Astrocyte (in vitro differentiated cells and primary cell): ENCODE results near the gene CNGA4. TPM values are rescaled to one million over a fixed set of nuclear protein-coding genes. Genes with fewer than 3 reads are reported as not detected.

Source experiments
- DNase-seq: peaks from one replicate; pipeline ENCODE4 v3.0.0-alpha.2; 2010; ENCODE audit warnings: low read depth
- FAIRE-seq: peaks from 2 replicates; lab custom pipeline; 2011; peaks lifted over from hg19 to GRCh38; lab: Jason Lieb, UNC
- H2AFZ ChIP-seq: 2 replicates; pipeline ENCODE4 v1.6.0; 2012; ENCODE audit warnings: low read depth, low read length, inconsistent platforms
- H3K27ac ChIP-seq: 2 replicates; pipeline ENCODE4 v1.5.1; 2011; ENCODE audit warnings: low read depth, low read length, inconsistent platforms
- H3K27me3 ChIP-seq: 2 replicates; pipeline ENCODE4 v1.6.0; 2011; ENCODE audit warnings: low read length, inconsistent platforms; ENCODE audit not compliant: insufficient read depth
- H3K36me3 ChIP-seq: 2 replicates; pipeline ENCODE4 v1.5.1; 2011; ENCODE audit warnings: low read length, inconsistent platforms; ENCODE audit not compliant: insufficient read depth
- H3K4me1 ChIP-seq: 2 replicates; pipeline ENCODE4 v1.5.1; 2011; ENCODE audit warnings: low read length, inconsistent platforms; ENCODE audit not compliant: insufficient read depth
- H3K4me2 ChIP-seq: 2 replicates; pipeline ENCODE4 v1.6.0; 2012; ENCODE audit warnings: low read length, inconsistent platforms
- H3K4me3 ChIP-seq: 2 replicates; pipeline ENCODE4 v1.5.1; 2011; ENCODE audit warnings: low read depth, mild to moderate bottlenecking, low read length, inconsistent platforms; ENCODE audit not compliant: insufficient read depth
- H3K79me2 ChIP-seq: 2 replicates; pipeline ENCODE4 v1.6.0; 2012; ENCODE audit warnings: mild to moderate bottlenecking, low read length, inconsistent platforms; ENCODE audit not compliant: insufficient read depth
- H3K9ac ChIP-seq: 2 replicates; pipeline ENCODE4 v1.6.0; 2012; ENCODE audit warnings: mild to moderate bottlenecking, low read length, inconsistent platforms
- H3K9me3 ChIP-seq: 2 replicates; pipeline ENCODE4 v1.5.1; 2012; ENCODE audit warnings: low read depth, mild to moderate bottlenecking, low read length, inconsistent platforms; ENCODE audit not compliant: insufficient read depth
- H4K20me1 ChIP-seq: 2 replicates; pipeline ENCODE4 v1.6.0; 2012; ENCODE audit warnings: low read length, inconsistent platforms; ENCODE audit not compliant: insufficient read depth
- H3K27ac Mint-ChIP-seq: one replicate; pipeline ENCODE4 v1.8.0; 2021; ENCODE audit warnings: mild to moderate bottlenecking, mixed read lengths; ENCODE audit not compliant: unreplicated experiment
- H3K27me3 Mint-ChIP-seq: one replicate; pipeline ENCODE4 v1.8.0; 2021; ENCODE audit warnings: low read depth, mixed read lengths; ENCODE audit not compliant: unreplicated experiment
- H3K36me3 Mint-ChIP-seq: one replicate; pipeline ENCODE4 v1.8.0; 2021; ENCODE audit warnings: low read depth, mixed read lengths; ENCODE audit not compliant: unreplicated experiment
- H3K4me1 Mint-ChIP-seq: one replicate; pipeline ENCODE4 v1.8.0; 2021; ENCODE audit warnings: low read depth, mixed read lengths; ENCODE audit not compliant: unreplicated experiment
- H3K4me3 Mint-ChIP-seq: one replicate; pipeline ENCODE4 v1.8.0; 2021; ENCODE audit warnings: mild to moderate bottlenecking, moderate library complexity, mixed read lengths; ENCODE audit not compliant: unreplicated experiment
- H3K9me3 Mint-ChIP-seq: one replicate; pipeline ENCODE4 v1.8.0; 2021; ENCODE audit warnings: mild to moderate bottlenecking, mixed read lengths; ENCODE audit not compliant: unreplicated experiment
- CTCF ChIP-seq: IDR thresholded peaks from 2 replicates; pipeline ENCODE4 v1.5.1; 2011; ENCODE audit warnings: low read depth, mild to moderate bottlenecking, inconsistent platforms, low read length, moderate library complexity; ENCODE audit not compliant: insufficient read depth
- EZH2 ChIP-seq: IDR thresholded peaks from 2 replicates; pipeline ENCODE4 v1.6.1; 2012; ENCODE audit warnings: mild to moderate bottlenecking, low read length, inconsistent platforms; ENCODE audit not compliant: insufficient read depth
- total RNA-seq: library from RNA; stranded (reverse); gene quantifications from 2 replicates; pipeline ENCODE4 v1.2.1, GENCODE V29; 2021

CNGA4 gene
- total RNA-seq, 1 donor from 2014 or later: 0.16 TPM

- Histone ChIP-seq H3K36me3 (peaks cover 12% of the 10 kb centered on the region), H3K4me2 (no peak overlapping the region), H4K20me1 (peaks cover 12% of the 10 kb centered on the region), H3K4me1 (peaks cover 5% of the 10 kb centered on the region), H3K27ac (no peak overlapping the region), H3K79me2 (no peaks in the 10 kb centered on the region), H2AFZ (no peak overlapping the region), H3K4me3 (no peak overlapping the region), H3K9ac (no peak overlapping the region), H3K27me3 (no peaks in the 10 kb centered on the region), H3K9me3 (no peaks in the 10 kb centered on the region)
- no peak for DNase-seq
- Mint-ChIP-seq H3K27ac (no peak overlapping the region), H3K4me3 (no peak overlapping the region), H3K36me3 (peaks cover 23% of the 10 kb centered on the region), H3K9me3 (no peaks in the 10 kb centered on the region), H3K4me1 (peaks cover 9% of the 10 kb centered on the region), H3K27me3 (no peaks in the 10 kb centered on the region)
- no peak for FAIRE-seq
- TF ChIP-seq EZH2 (no peak), CTCF (no peak)
Observed at GRCh38 chr11:6214530-6214929, 24.4 kb upstream of the CNGA4 start.

GRCh38 chr11:6216501-6216900, 22.4 kb upstream of the CNGA4 start:
- H4K20me1 ChIP-seq: peaks cover 12% of the 10 kb centered on the region
- H3K4me3 Mint-ChIP-seq: no peak overlapping the region
- DNase-seq (no peak), FAIRE-seq (no peak)
- H3K79me2 ChIP-seq: no peaks in the 10 kb centered on the region
- no peaks in the 10 kb centered on the region for H3K27me3 ChIP-seq
- H3K4me1 Mint-ChIP-seq: peaks cover 7% of the 10 kb centered on the region
- H3K4me1 ChIP-seq: peaks cover 10% of the 10 kb centered on the region
- no peaks in the 10 kb centered on the region for H3K9me3 Mint-ChIP-seq
- H3K4me3 ChIP-seq: no peak overlapping the region
- peaks cover 10% of the 10 kb centered on the region for H3K36me3 ChIP-seq
- H3K27ac ChIP-seq: no peak overlapping the region
- H3K27ac Mint-ChIP-seq: no peak overlapping the region
- no peak overlapping the region for H3K4me2 ChIP-seq
- TF ChIP-seq EZH2: no peak
- no peak for TF ChIP-seq CTCF
- H3K9ac ChIP-seq: no peak overlapping the region
- H3K36me3 Mint-ChIP-seq: peaks cover 14% of the 10 kb centered on the region
- no peaks in the 10 kb centered on the region for H3K9me3 ChIP-seq
- no peak overlapping the region for H2AFZ ChIP-seq
- H3K27me3 Mint-ChIP-seq: no peaks in the 10 kb centered on the region

GRCh38 chr11:6217722-6218121, 21.2 kb upstream of the CNGA4 start:
- no peak overlapping the region for H3K4me3 Mint-ChIP-seq
- no peak overlapping the region for H3K27ac Mint-ChIP-seq
- peaks cover 20% of the 10 kb centered on the region for H3K36me3 Mint-ChIP-seq
- H3K4me2 ChIP-seq: no peak overlapping the region
- TF ChIP-seq EZH2 (no peak), CTCF (no peak)
- H3K9me3 Mint-ChIP-seq: no peaks in the 10 kb centered on the region
- no peaks in the 10 kb centered on the region for H3K79me2 ChIP-seq
- H3K9ac ChIP-seq: no peak overlapping the region
- H3K27me3 ChIP-seq: no peaks in the 10 kb centered on the region
- H3K9me3 ChIP-seq: no peaks in the 10 kb centered on the region
- H3K4me1 ChIP-seq: peaks cover 10% of the 10 kb centered on the region
- no peak overlapping the region for H2AFZ ChIP-seq
- peaks cover 7% of the 10 kb centered on the region for H3K4me1 Mint-ChIP-seq
- no peaks in the 10 kb centered on the region for H3K27me3 Mint-ChIP-seq
- no peak overlapping the region for H3K4me3 ChIP-seq
- no peak for FAIRE-seq
- H3K36me3 ChIP-seq: peaks cover 16% of the 10 kb centered on the region
- no peak overlapping the region for H3K27ac ChIP-seq
- no peak for DNase-seq
- H4K20me1 ChIP-seq: peaks cover 12% of the 10 kb centered on the region
